K562 (cell line): Measurements from ENCODE around the gene WDR47. TPM values are rescaled to one million over a fixed set of nuclear protein-coding genes. Genes with fewer than 3 reads are reported as not detected.

Experiments used
- CUX1 ChIP-seq: fragments of 200-800 bp; sonication (Bioruptor generic); IDR thresholded peaks from 2 replicates; pipeline ENCODE4 v1.6.1; 2016; ENCODE audit warnings: missing genetic modification characterization, missing compliant biosample characterization
- EGR1 ChIP-seq: fragments of 450-650 bp; conservative IDR thresholded peaks from 2 replicates; pipeline ENCODE4 v1.6.1; 2017; ENCODE audit warnings: mild to moderate bottlenecking
- HDAC1 ChIP-seq, 2 experiments: fragments of 450-650 bp; IDR thresholded peaks; 2 replicates each; pipeline ENCODE4 v1.6.1; 2016 to 2017; ENCODE audit warnings: inconsistent platforms in 1 of 2, mild to moderate bottlenecking in 1 of 2, moderate library complexity in 1 of 2
- KLF16 ChIP-seq: IDR thresholded peaks from 2 replicates; pipeline ENCODE4 v1.6.1; 2016; ENCODE audit warnings: antibody characterized with exemption
- NR4A1 ChIP-seq, 2 experiments: fragments of 250-450 bp in 1 of 2; fragments of 450-650 bp in 1 of 2; sonication (Bioruptor Pico) in 1 of 2; IDR thresholded peaks; 2 replicates each; pipeline versions ENCODE4 v1.4.0 to v1.6.1; 2016 to 2020; ENCODE audit warnings: mild to moderate bottlenecking in 2 of 2, missing compliant biosample characterization in 1 of 2, missing genetic modification characterization in 1 of 2, moderate library complexity in 1 of 2
- POLR2AphosphoS5 ChIP-seq: IDR thresholded peaks from 2 replicates; pipeline ENCODE4 v1.6.1; 2011; ENCODE audit warnings: mild to moderate bottlenecking, low read depth, low read length, moderate library complexity; ENCODE audit not compliant: control insufficient read depth, insufficient read depth
- SMAD4 ChIP-seq: fragments of 250-450 bp; sonication (Bioruptor Pico); conservative IDR thresholded peaks from 2 replicates; pipeline ENCODE4 v1.8.0; 2021; ENCODE audit warnings: inconsistent platforms, mild to moderate bottlenecking, moderate library complexity
- U2AF2 ChIP-seq: fragments of 200-400 bp; formaldehyde crosslinking; optimal IDR thresholded peaks from 2 replicates; pipeline ENCODE3; 2017; ENCODE audit warnings: low read depth, mild to moderate bottlenecking, low read length
- ZBTB7A ChIP-seq: IDR thresholded peaks from 2 replicates; pipeline ENCODE4 v1.6.1; 2011; ENCODE audit warnings: low read depth, mild to moderate bottlenecking, low read length, moderate library complexity, borderline replicate concordance; ENCODE audit not compliant: control insufficient read depth
- ZFPM2 ChIP-seq: fragments of 250-450 bp; sonication (Bioruptor Pico); IDR thresholded peaks from 2 replicates; pipeline ENCODE4 v1.5.1; 2022; ENCODE audit warnings: mild to moderate bottlenecking
- ZFX ChIP-seq: sonication (generic); formaldehyde crosslinking; IDR thresholded peaks from 2 replicates; pipeline ENCODE4 v1.8.0; 2022; ENCODE audit warnings: mild to moderate bottlenecking, missing genetic modification reagents, moderate library complexity
- ZNF217 ChIP-seq: sonication (generic); formaldehyde crosslinking; IDR thresholded peaks from 2 replicates; pipeline ENCODE4 v1.8.0; 2022; ENCODE audit warnings: mild to moderate bottlenecking, missing genetic modification reagents
- ZNF224 ChIP-seq: sonication (generic); formaldehyde crosslinking; IDR thresholded peaks from 2 replicates; pipeline ENCODE4 v1.8.0; 2022; ENCODE audit warnings: mild to moderate bottlenecking, missing genetic modification reagents
- ZNF512 ChIP-seq: IDR thresholded peaks from 2 replicates; pipeline ENCODE4 v1.6.1; 2016; ENCODE audit warnings: missing genetic modification characterization, missing compliant biosample characterization
- ZNF668 ChIP-seq: fragments of 250-450 bp; sonication (Bioruptor Pico); IDR thresholded peaks from 2 replicates; pipeline ENCODE4 v1.8.0; 2022; ENCODE audit warnings: mild to moderate bottlenecking, inconsistent platforms
- ZNF785 ChIP-seq: fragments of 250-450 bp; sonication (Bioruptor Pico); IDR thresholded peaks from 2 replicates; pipeline ENCODE4 v1.4.0; 2020; ENCODE audit warnings: mild to moderate bottlenecking
- polyA plus RNA-seq, 8 experiments: library from polyadenylated mRNA; depleted of rRNA in 4 of 8; stranded (reverse) in 5 of 8; unstranded in 3 of 8; fragments of >200 nt; fragmentation: Nextera tagmentation in 2 of 8; fragmentation: Illumina TruSeq in 1 of 8; extraction: Ambion mirVana in 2 of 8; extraction: Trizol in 1 of 8; gene quantifications; 2 replicates each; pipeline versions ENCODE4 v1.2.1 to v1.2.3, GENCODE V29; 2011 to 2014; ENCODE audit warnings: inconsistent platforms in 1 of 8, missing spikeins in 1 of 8
- total RNA-seq, 7 experiments: library from RNA; depleted of rRNA in 6 of 7; stranded (reverse); fragments of >200 nt in 6 of 7; fragmentation: Illumina TruSeq in 2 of 7; extraction: Trizol in 2 of 7; gene quantifications; 2 replicates each; pipeline versions ENCODE4 v1.2.1 to v1.2.3, GENCODE V29; 2011 to 2021; ENCODE audit warnings: low replicate concordance in 1 of 7
- TF ChIP-seq, protein P1 (sequence below): fragments of 450-650 bp; IDR thresholded peaks from 2 replicates; pipeline ENCODE4 v1.7.0; 2016; ENCODE audit warnings: borderline replicate concordance
- TF ChIP-seq, protein P2 (sequence below): fragments of 250-450 bp; sonication (Bioruptor Pico); IDR thresholded peaks from 2 replicates; pipeline ENCODE4 v1.4.0; 2020; ENCODE audit warnings: mild to moderate bottlenecking, moderate library complexity

Gene WDR47
- total and polyA plus RNA-seq, 9 of the 15 experiments (the other 6 are each of a cell fraction or from before 2014, with no cell fraction given): 1.3 to 10.1 (median 4.9) TPM

DNA sequence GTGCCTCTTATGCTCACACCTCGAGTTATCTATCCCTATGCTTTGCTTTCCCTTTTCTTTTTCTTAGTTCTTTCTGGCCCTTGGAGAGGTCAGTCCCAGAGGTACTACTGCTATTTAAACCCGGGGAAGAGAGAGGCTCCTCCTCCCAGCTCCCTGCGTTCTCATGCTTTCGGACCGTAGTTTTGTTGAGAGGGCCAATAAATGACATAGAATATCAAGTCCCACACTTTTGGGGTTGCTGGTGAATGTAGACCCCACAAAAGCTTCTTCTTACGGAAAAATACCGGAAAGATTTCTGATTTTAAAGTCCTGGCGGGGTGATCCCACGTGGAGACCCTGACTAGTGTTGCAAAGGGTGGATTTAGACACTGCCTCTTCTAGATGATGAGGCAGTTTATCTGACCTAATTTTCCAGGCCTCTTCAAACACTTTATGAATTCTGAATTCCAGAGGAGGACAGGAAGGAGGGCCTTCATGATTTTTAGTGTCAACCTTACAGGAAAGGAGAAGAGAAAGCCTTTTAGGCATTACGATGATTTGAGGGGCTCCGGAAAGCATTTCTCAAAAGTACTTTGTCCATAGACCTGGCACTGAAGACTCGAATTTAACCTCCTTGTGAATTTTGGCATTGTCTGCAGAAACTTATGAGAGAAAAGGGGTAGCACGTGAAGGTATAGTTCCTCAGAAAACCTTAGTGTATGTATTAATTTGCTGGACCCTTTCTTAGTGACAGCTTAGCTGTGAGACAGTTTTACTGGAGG lies 49.4 kb upstream of the WDR47 start (continued):
- TF ChIP-seq ZBTB7A (no peak), ZNF785 (CRISPR knock-in tag) (no peak), ZFX (CRISPR knock-in tag) (no peak), HDAC1 (IDR thresholded peaks at IDR 0.05) (peak; percentile 52 to 74; a peak in 2 of 4 replicates), ZNF217 (CRISPR knock-in tag) (no peak), NR4A1 (CRISPR knock-in tag; IDR thresholded peaks at IDR 0.05) (no peak), NR4A1 (tag; IDR thresholded peaks at IDR 0.05) (no peak), POLR2AphosphoS5 (no peak), U2AF2 (no peak), ZFPM2 (CRISPR knock-in tag) (no peak), CUX1 (CRISPR knock-in tag) (no peak), ZNF668 (no peak), KLF16 (no peak), ZNF224 (no peak), ZNF512 (no peak), EGR1 (no peak), SMAD4 (no peak)
- TF ChIP-seq, protein P1, sequence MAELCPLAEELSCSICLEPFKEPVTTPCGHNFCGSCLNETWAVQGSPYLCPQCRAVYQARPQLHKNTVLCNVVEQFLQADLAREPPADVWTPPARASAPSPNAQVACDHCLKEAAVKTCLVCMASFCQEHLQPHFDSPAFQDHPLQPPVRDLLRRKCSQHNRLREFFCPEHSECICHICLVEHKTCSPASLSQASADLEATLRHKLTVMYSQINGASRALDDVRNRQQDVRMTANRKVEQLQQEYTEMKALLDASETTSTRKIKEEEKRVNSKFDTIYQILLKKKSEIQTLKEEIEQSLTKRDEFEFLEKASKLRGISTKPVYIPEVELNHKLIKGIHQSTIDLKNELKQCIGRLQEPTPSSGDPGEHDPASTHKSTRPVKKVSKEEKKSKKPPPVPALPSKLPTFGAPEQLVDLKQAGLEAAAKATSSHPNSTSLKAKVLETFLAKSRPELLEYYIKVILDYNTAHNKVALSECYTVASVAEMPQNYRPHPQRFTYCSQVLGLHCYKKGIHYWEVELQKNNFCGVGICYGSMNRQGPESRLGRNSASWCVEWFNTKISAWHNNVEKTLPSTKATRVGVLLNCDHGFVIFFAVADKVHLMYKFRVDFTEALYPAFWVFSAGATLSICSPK: no peak
- TF ChIP-seq, protein P2, sequence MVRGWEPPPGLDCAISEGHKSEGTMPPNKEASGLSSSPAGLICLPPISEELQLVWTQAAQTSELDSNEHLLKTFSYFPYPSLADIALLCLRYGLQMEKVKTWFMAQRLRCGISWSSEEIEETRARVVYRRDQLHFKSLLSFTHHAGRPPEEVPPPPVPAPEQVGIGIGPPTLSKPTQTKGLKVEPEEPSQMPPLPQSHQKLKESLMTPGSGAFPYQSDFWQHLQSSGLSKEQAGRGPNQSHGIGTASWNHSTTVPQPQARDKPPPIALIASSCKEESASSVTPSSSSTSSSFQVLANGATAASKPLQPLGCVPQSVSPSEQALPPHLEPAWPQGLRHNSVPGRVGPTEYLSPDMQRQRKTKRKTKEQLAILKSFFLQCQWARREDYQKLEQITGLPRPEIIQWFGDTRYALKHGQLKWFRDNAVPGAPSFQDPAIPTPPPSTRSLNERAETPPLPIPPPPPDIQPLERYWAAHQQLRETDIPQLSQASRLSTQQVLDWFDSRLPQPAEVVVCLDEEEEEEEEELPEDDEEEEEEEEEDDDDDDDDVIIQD (CRISPR knock-in tag): no peak
